GM12878 (cell line): ENCODE results near the gene ABCG5.

Experiments used
- CEBPZ ChIP-seq: fragments of 150-350 bp; IDR thresholded peaks from 2 replicates; pipeline ENCODE4 v1.6.1; 2016; ENCODE audit warnings: low read depth, low read length
- CREM ChIP-seq: IDR thresholded peaks from 2 replicates; pipeline ENCODE4 v1.6.1; 2014; ENCODE audit warnings: antibody characterized with exemption, low read depth
- EGR1 ChIP-seq, 2 experiments: IDR thresholded peaks; 1 replicate in 1 of 2; 2 replicates in 1 of 2; pipeline ENCODE4 v1.6.1; 2011 to 2012; ENCODE audit warnings: low read depth in 2 of 2, low read length in 2 of 2, borderline replicate concordance in 1 of 2, mild to moderate bottlenecking in 1 of 2, moderate library complexity in 1 of 2
- ESRRA ChIP-seq: IDR thresholded peaks from 2 replicates; pipeline ENCODE4 v1.6.1; 2012; ENCODE audit warnings: mild to moderate bottlenecking, low read length, improper control_type of control experiment
- EZH2 ChIP-seq: IDR thresholded peaks from 2 replicates; pipeline ENCODE4 v1.6.1; 2012; ENCODE audit warnings: low read depth, mild to moderate bottlenecking, control low read depth, inconsistent platforms, low read length, borderline replicate concordance; ENCODE audit not compliant: control insufficient read depth
- MYC ChIP-seq: IDR thresholded peaks from 2 replicates; pipeline ENCODE4 v1.6.1; 2011; ENCODE audit warnings: mild to moderate bottlenecking, low read length, moderate library complexity, inconsistent platforms; ENCODE audit not compliant: insufficient read depth, insufficient replicate concordance, insufficient read length, severe bottlenecking
- POLR2AphosphoS5 ChIP-seq: IDR thresholded peaks from 2 replicates; pipeline ENCODE4 v1.6.1; 2011; ENCODE audit warnings: mild to moderate bottlenecking, low read length, inconsistent platforms
- RAD21 ChIP-seq: IDR thresholded peaks from 2 replicates; pipeline ENCODE4 v1.6.1; 2011; ENCODE audit warnings: mild to moderate bottlenecking, low read depth, low read length, moderate library complexity; ENCODE audit not compliant: insufficient read depth
- SREBF2 ChIP-seq: IDR thresholded peaks from 2 replicates; pipeline ENCODE4 v1.6.1; 2012; ENCODE audit warnings: mild to moderate bottlenecking, low read length
- TCF12 ChIP-seq: IDR thresholded peaks from 2 replicates; pipeline ENCODE4 v1.6.1; 2011; ENCODE audit warnings: low read depth, mild to moderate bottlenecking, low read length
- TF ChIP-seq, protein P1 (sequence below): fragments of 450-650 bp; formaldehyde crosslinking; IDR thresholded peaks from 2 replicates; pipeline ENCODE4 v1.4.0; 2020; ENCODE audit warnings: mild to moderate bottlenecking, moderate library complexity
- TF ChIP-seq, protein P2 (sequence below), 3 experiments: IDR thresholded peaks in 2 of 3; conservative IDR thresholded peaks in 1 of 3; 2 replicates each; pipeline ENCODE4 v1.5.1; 2011; ENCODE audit warnings: low read depth in 3 of 3, low read length in 3 of 3, mild to moderate bottlenecking in 3 of 3, control low read depth in 2 of 3, moderate library complexity in 2 of 3, inconsistent platforms in 1 of 3, mixed read lengths in 1 of 3; ENCODE audit not compliant: control insufficient read depth in 2 of 3, insufficient read depth in 1 of 3; ENCODE audit errors: extremely low read depth in 1 of 3
- TF ChIP-seq, protein P3 (sequence below): fragments of 450-650 bp; IDR thresholded peaks from 2 replicates; pipeline ENCODE4 v1.6.1; 2018; ENCODE audit warnings: mild to moderate bottlenecking, low read depth, moderate library complexity; ENCODE audit not compliant: partially characterized antibody

DNA sequence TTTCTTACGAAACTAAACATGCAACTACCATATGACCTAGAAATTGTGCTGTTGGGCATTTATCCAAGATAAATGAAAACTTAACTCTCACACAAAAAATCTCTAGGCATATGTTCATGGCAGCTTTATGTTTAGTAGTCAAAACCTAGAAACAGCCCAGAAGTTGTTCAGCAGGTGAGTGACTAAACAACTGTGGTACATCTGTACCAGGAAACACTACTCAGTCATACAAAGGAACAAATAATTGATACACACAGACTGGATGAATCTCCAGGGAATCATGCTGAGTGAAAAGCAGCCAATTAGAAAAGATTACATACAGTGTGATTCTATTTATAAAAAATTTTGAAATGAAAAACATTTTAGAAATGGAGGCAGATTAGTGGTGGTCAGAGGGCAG is 35.5 kb downstream of the ABCG5 start:
- TF ChIP-seq SREBF2: no peak
- TF ChIP-seq TCF12: no peak
- TF ChIP-seq, protein P1, sequence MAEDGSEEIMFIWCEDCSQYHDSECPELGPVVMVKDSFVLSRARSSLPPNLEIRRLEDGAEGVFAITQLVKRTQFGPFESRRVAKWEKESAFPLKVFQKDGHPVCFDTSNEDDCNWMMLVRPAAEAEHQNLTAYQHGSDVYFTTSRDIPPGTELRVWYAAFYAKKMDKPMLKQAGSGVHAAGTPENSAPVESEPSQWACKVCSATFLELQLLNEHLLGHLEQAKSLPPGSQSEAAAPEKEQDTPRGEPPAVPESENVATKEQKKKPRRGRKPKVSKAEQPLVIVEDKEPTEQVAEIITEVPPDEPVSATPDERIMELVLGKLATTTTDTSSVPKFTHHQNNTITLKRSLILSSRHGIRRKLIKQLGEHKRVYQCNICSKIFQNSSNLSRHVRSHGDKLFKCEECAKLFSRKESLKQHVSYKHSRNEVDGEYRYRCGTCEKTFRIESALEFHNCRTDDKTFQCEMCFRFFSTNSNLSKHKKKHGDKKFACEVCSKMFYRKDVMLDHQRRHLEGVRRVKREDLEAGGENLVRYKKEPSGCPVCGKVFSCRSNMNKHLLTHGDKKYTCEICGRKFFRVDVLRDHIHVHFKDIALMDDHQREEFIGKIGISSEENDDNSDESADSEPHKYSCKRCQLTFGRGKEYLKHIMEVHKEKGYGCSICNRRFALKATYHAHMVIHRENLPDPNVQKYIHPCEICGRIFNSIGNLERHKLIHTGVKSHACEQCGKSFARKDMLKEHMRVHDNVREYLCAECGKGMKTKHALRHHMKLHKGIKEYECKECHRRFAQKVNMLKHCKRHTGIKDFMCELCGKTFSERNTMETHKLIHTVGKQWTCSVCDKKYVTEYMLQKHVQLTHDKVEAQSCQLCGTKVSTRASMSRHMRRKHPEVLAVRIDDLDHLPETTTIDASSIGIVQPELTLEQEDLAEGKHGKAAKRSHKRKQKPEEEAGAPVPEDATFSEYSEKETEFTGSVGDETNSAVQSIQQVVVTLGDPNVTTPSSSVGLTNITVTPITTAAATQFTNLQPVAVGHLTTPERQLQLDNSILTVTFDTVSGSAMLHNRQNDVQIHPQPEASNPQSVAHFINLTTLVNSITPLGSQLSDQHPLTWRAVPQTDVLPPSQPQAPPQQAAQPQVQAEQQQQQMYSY (CRISPR knock-in tag): no peak
- TF ChIP-seq, protein P2, sequence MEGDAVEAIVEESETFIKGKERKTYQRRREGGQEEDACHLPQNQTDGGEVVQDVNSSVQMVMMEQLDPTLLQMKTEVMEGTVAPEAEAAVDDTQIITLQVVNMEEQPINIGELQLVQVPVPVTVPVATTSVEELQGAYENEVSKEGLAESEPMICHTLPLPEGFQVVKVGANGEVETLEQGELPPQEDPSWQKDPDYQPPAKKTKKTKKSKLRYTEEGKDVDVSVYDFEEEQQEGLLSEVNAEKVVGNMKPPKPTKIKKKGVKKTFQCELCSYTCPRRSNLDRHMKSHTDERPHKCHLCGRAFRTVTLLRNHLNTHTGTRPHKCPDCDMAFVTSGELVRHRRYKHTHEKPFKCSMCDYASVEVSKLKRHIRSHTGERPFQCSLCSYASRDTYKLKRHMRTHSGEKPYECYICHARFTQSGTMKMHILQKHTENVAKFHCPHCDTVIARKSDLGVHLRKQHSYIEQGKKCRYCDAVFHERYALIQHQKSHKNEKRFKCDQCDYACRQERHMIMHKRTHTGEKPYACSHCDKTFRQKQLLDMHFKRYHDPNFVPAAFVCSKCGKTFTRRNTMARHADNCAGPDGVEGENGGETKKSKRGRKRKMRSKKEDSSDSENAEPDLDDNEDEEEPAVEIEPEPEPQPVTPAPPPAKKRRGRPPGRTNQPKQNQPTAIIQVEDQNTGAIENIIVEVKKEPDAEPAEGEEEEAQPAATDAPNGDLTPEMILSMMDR (IDR thresholded peaks at IDR 0.05 in 2 of 3, conservative IDR thresholded peaks at IDR 0.05 in 1 of 3; ENCODE audit: control insufficient read depth in 2 of 3, extremely low read depth in 1 of 3, insufficient read depth in 1 of 3, low read depth in 3 of 3, low read length in 3 of 3): no peak
- TF ChIP-seq, protein P3, sequence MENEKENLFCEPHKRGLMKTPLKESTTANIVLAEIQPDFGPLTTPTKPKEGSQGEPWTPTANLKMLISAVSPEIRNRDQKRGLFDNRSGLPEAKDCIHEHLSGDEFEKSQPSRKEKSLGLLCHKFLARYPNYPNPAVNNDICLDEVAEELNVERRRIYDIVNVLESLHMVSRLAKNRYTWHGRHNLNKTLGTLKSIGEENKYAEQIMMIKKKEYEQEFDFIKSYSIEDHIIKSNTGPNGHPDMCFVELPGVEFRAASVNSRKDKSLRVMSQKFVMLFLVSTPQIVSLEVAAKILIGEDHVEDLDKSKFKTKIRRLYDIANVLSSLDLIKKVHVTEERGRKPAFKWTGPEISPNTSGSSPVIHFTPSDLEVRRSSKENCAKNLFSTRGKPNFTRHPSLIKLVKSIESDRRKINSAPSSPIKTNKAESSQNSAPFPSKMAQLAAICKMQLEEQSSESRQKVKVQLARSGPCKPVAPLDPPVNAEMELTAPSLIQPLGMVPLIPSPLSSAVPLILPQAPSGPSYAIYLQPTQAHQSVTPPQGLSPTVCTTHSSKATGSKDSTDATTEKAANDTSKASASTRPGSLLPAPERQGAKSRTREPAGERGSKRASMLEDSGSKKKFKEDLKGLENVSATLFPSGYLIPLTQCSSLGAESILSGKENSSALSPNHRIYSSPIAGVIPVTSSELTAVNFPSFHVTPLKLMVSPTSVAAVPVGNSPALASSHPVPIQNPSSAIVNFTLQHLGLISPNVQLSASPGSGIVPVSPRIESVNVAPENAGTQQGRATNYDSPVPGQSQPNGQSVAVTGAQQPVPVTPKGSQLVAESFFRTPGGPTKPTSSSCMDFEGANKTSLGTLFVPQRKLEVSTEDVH: no peak
- TF ChIP-seq POLR2AphosphoS5: no peak
- no peak for TF ChIP-seq CREM
- TF ChIP-seq EZH2: no peak
- no peak for TF ChIP-seq CEBPZ
- no peak for TF ChIP-seq MYC
- no peak for TF ChIP-seq ESRRA
- TF ChIP-seq EGR1 (IDR thresholded peaks at IDR 0.05; ENCODE audit: borderline replicate concordance in 1 of 2, low read depth in 2 of 2, low read length in 2 of 2): no peak
- no peak for TF ChIP-seq RAD21
